Fibroblast of skin of scalp (primary cell): ENCODE data around the gene DNAJC11.
"Not testable (repeated sequence)": the region's sequence is repeated elsewhere in the genome, so short reads cannot be mapped to it uniquely, and the experiment has no call there.

Experiments used
- DNase-seq: peaks from one replicate; pipeline ENCODE4 v3.0.0-alpha.2; 2013

Gene DNAJC11

GRCh38 chr1:6623269-6623965 is 78.2 kb downstream of the DNAJC11 start:
- DNase-seq = no peak

- DNase-seq = no peak
Measured at GRCh38 chr1:6622396-6623152, 79.0 kb downstream of the DNAJC11 start.

- no peak for DNase-seq
Measured at GRCh38 chr1:6621429-6622391, 79.9 kb downstream of the DNAJC11 start.

DNA sequence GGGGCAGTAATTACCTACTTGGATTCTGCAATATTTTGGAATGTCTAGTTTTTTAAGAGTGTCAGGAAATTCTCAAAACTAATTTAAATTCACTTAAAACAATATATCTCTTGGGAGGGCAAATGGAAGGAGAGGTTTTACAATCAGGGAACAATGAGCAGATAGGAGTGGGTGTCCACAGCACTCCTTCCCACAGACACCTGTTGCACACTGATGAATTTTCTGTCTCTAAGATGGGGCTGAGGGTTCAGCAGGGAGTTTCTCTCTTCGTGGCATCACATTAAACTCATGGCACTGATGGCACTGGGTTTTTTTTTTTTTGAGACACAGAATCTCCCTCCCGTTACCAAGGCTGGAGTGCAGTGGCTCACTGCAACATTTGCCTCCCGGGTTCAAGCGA is 82.6 kb downstream of the DNAJC11 start:
- no peak for DNase-seq

- no peak for DNase-seq
Measured at GRCh38 chr1:6614929-6615785, 86.5 kb downstream of the DNAJC11 start.

GRCh38 chr1:6614019-6614928 is 87.3 kb downstream of the DNAJC11 start:
- peak; percentile 53 for DNase-seq

GRCh38 chr1:6613361-6614018 is 88.1 kb downstream of the DNAJC11 start, which contains the start of gene PHF13:
TSS of gene PHF13 (plus strand) at chr1:6613731. CDS start at chr1:6614067, 336 bp downstream.
- peak; percentile 100 for DNase-seq

GRCh38 chr1:6612641-6613360 is 88.8 kb downstream of the DNAJC11 start:
- DNase-seq = peak; percentile 13

- peak; percentile 91 for DNase-seq
Measured at GRCh38 chr1:6603915-6604558, 97.6 kb downstream of the DNAJC11 start.

- peak; percentile 80 for DNase-seq
Measured at GRCh38 chr1:6603238-6603914, 98.2 kb downstream of the DNAJC11 start.

- peak; percentile 93 for DNase-seq
Measured at GRCh38 chr1:6602669-6603237, 98.9 kb downstream of the DNAJC11 start, which contains the start of gene KLHL21. TSS of gene KLHL21 (minus strand) at chr1:6602869. CDS start at chr1:6602817, 52 bp downstream.

DNA sequence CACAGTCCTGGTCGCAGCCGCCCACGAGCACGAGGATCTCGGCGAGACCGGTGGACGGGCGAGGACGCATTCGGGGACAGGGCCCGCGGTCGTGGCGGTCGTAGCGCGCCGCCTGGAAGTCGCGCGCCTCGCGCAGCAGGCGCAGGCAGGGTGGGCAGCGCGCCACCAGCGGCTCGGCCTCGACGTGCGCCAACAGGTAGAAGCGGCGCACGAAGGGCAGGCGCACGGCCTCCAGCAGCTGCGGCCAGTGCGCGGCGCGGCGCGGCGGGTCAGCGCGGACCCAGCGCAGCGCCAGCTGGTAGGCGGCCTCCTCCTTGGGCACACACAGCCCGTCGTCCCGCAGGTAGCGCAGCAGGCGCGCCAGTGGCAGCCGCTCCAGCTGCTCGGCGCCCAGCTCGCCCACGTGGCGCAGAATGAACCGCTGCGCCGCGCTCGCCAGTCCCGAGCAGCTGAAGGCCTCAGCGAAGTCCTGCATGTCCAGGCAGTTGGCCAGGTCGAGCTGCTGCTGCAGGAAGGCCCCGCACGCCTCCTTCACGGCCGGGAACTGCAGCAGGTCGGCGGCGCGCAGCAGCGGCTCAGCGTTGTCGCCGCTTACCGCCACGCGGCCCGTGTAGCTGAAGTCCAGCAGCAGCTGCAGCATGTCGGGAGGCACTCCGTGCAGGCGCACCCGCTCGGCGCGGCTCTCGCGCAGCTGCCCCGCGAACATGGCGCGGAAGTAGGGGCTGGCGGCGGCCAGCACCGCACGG is 99.5 kb downstream of the DNAJC11 start:
- no peak for DNase-seq

DNA sequence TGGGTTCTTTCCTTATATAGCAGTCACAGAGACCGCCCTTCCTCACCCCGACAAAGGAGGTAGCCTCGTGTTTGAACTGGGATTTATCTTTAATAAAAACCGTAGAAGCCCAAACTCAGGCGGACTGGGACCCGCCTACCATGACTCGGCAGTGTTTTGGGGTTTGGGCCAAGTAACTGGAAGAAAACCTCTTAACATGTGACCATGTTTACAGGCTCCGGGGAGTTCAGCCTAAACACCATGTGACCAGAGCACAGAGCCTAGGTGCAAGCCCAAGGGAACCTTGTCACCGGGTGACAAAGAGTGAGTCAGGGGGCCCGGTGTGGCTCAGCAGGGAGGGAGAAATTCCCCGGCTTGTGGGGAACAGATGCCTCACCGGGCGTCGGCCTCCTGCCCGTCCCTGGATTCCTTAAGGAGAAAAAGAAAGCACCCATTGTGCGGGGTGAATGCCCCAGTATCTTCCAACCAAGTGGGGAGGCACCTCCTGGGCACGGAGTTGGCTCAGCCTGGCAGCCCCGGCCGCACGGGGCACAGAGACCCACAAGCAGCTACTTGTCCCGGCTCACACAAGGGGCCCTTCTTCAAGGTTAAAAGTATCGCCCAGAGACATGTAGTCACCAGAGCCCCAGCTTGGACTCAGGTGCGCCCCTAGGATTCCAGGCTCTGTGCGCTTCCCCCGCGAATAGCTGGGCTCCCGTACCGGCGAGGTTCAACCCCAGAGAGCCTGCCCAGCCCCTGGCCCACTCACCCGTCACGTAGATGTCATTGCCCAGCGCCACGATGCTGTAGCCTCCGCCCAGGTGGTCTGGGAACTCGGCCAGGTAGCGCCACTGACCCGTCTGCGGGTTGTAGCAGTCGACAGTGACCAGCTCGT is 100.3 kb downstream of the DNAJC11 start:
- peak; percentile 86 for DNase-seq

- DNase-seq = no peak
Measured at GRCh38 chr1:6600410-6601048, 101.1 kb downstream of the DNAJC11 start.

DNA sequence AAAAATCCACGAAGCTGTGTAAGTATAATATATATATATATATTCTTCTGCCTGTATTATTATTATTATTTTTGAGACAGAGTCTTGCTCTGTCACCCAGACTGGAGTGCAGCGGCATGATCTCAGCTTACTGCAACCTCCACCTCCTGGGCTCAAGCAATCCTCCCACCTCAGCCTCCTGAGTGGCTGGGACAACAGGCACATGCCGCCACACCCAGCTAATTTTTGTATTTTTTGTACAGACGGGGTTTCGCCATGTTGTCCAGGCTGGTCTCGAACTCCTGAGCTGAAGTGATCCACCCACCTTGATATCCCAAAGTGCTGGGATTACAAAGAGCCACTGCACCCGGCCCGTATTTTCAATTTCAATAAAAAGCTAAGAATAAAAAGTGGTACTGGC is 101.6 kb downstream of the DNAJC11 start:
- DNase-seq = not testable (repeated sequence)
